ENCODE measurements around the gene PLCB2. TPM values are rescaled to one million over a fixed set of nuclear protein-coding genes. Genes with fewer than 3 reads are reported as not detected.

PLCB2 gene
- total RNA-seq, 1 donor from 2014 or later, result 98.9 TPM

DNA sequence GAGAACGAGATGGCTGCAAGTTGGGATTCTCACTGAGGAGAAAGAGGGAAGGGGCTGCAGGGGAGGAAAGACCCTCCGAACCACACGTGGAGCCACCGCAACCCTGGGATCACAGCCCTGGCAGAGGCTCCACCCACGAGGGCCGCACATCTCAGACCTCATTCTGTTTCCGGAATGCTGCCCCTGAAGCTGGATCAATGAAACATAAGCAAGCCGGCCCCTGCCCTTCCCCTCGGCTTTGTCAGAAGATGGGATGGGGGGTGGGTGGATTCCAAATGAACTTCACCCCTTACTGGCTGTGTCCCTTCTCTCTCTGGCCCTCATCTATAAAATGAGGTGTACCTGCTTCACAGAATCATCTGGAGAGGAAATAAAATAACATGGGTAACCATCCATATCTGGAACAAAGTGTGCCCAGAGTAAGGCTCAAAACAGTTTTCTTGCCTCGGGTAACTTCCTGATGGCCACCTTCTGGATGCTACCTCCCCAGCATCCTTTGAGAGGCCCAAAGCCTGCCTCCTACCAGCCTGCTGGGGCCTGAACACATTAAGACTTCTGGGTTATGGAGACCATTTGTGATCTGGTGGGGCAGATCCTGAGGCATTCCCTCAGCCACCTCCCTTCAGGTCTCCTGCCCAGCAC is 37.6 kb upstream of the PLCB2 start:
- intact Hi-C loops (cut with micrococcal nuclease), result no loop called here
- no peak overlapping the region for H3K27ac Mint-ChIP-seq
- no peaks in the 10 kb centered on the region for H3K4me1 Mint-ChIP-seq (ENCODE audit: low read depth)
- no peaks in the 10 kb centered on the region for H3K27me3 Mint-ChIP-seq (ENCODE audit: low read depth)
- H3K36me3 Mint-ChIP-seq (ENCODE audit: low read depth), result no peaks in the 10 kb centered on the region
- DNase-seq (ENCODE audit: low spot score), result no peak
- H3K9me3 Mint-ChIP-seq, result no peaks in the 10 kb centered on the region
- H3K4me3 Mint-ChIP-seq (ENCODE audit: low read depth), result no peak overlapping the region

DNA sequence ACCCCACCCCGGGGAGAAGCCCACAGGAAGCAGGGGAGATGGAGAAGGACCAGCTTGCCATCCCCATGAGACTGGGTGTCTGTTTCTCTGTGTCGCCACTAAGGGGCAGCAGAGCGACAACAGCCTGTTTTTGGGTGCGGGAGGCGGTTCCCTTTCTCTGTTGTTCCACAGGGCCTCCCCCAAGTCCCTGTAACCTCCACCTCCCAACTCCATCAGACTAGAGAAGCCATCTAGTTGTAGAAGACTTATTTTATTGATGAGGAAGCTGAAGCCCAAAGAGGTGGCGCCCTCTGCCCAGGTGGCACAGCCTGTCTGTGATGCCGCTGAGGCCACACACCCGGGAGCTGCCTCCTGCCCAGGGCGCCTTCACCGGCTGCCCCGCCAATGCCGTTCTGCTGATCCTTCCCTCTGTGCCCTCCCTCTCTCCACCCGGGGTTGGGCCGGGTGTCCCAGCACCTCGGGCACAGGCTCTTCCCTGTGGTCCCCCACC is 36.9 kb upstream of the PLCB2 start:
- H3K9me3 Mint-ChIP-seq, result no peaks in the 10 kb centered on the region
- H3K27ac Mint-ChIP-seq, result no peak overlapping the region
- no peaks in the 10 kb centered on the region for H3K4me1 Mint-ChIP-seq (ENCODE audit: low read depth)
- intact Hi-C loops (cut with micrococcal nuclease), result loop anchor here (1.0 kb wide), 1 partner anchor 78 kb away; no protein-coding TSS in a partner anchor
- no peaks in the 10 kb centered on the region for H3K27me3 Mint-ChIP-seq (ENCODE audit: low read depth)
- no peak overlapping the region for H3K4me3 Mint-ChIP-seq (ENCODE audit: low read depth)
- no peaks in the 10 kb centered on the region for H3K36me3 Mint-ChIP-seq (ENCODE audit: low read depth)
- peak; percentile 64 for DNase-seq (ENCODE audit: low spot score)

DNA sequence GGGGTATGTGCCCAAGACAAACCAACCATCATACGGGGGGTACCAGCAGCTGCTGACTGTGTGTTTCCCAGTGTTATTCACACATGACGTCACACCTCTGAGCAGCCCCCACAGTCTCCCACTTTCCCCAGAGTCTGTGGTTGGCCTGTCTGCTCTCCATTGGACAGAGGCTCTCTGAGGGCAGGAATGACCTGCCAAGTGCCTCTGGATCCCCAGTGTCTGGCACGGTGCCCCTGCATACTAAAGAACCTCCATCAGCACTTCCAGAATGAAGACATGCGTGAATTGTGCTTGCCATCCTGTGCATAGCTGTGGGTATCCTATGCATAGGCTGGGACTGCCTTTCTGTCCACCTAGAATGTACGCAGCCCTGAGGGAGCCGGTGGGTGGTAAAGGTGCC is 36.5 kb upstream of the PLCB2 start:
- no peaks in the 10 kb centered on the region for H3K4me1 Mint-ChIP-seq (ENCODE audit: low read depth)
- H3K27me3 Mint-ChIP-seq (ENCODE audit: low read depth), result no peaks in the 10 kb centered on the region
- no peaks in the 10 kb centered on the region for H3K36me3 Mint-ChIP-seq (ENCODE audit: low read depth)
- no peak for DNase-seq (ENCODE audit: low spot score)
- intact Hi-C loops (cut with micrococcal nuclease), result loop anchor here (1.0 kb wide), 1 partner anchor 78 kb away; no protein-coding TSS in a partner anchor
- no peak overlapping the region for H3K4me3 Mint-ChIP-seq (ENCODE audit: low read depth)
- no peak overlapping the region for H3K27ac Mint-ChIP-seq
- no peaks in the 10 kb centered on the region for H3K9me3 Mint-ChIP-seq

DNA sequence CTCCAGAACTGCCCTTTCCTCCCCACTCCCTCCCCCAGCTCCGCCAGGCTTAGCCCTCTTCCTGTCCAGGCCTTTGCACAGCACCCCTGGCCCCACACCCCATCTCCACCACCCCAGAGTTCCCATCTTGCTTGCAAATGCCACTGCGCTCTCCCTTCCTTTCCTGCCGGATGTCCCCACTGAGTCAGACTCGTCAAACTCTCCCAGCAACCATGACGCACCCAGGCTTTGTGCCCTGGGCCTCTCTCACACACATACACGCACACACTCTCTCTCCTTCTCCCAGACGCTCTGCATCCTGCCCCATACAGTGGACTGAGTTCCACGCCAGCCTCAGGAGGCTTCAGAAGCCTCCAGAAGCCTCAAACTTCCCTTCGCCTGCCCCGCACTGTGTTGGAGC is 35.8 kb upstream of the PLCB2 start:
- Mint-ChIP-seq H3K9me3 (no peaks in the 10 kb centered on the region), H3K27me3 (ENCODE audit: low read depth) (no peaks in the 10 kb centered on the region), H3K4me1 (ENCODE audit: low read depth) (no peaks in the 10 kb centered on the region), H3K27ac (no peak overlapping the region), H3K4me3 (ENCODE audit: low read depth) (no peak overlapping the region), H3K36me3 (ENCODE audit: low read depth) (no peaks in the 10 kb centered on the region)
- no peak for DNase-seq (ENCODE audit: low spot score)
- intact Hi-C loops (cut with micrococcal nuclease), result no loop called here

DNA sequence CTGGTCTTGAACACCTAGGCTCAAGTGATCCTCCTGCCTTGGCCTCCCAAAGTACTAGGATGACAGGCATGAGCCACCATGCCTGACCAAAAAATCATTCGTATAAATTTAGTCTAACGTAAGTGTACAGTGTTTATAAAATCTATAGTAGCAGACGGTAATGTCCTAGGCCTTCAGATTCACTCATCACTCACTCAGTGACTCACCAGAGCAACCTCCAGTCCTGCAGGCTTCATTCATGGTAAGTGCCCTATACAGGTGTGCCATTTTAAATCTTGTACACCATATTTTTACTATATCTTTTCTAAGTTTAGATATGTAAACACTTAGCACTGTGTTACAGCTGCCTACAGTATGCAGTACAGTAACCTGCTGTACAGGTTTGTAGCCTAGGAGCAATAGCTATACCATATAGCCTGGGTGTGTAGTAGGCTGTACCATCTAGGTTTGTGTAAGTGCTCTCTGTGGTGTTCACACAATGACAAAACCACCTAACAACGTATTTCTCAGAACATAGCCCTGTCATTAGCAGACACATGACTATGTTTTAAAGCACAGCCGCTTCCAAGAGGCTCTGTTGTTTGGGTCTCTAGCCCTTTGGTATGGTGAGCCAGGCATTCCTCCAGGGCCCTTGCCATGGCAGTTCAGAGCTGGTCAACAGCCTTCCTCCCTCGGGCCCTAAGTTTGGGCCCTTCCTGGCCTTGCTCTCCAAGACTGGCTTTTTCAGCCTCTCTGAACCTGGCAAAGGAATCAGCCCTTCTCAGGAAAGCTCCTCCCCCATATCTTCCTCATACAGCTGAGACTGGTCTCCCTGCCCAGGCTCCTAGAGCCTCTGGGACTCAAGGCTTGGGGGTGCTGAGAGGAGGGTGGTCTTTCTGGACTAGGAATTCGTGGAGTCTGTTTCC is 34.9 kb upstream of the PLCB2 start:
- H3K4me3 Mint-ChIP-seq (ENCODE audit: low read depth), result no peak overlapping the region
- no peaks in the 10 kb centered on the region for H3K9me3 Mint-ChIP-seq
- no peak for DNase-seq (ENCODE audit: low spot score)
- H3K4me1 Mint-ChIP-seq (ENCODE audit: low read depth), result peaks cover 2% of the 10 kb centered on the region
- no peaks in the 10 kb centered on the region for H3K36me3 Mint-ChIP-seq (ENCODE audit: low read depth)
- H3K27me3 Mint-ChIP-seq (ENCODE audit: low read depth), result no peaks in the 10 kb centered on the region
- H3K27ac Mint-ChIP-seq, result no peak overlapping the region
- intact Hi-C loops (cut with micrococcal nuclease), result no loop called here

DNA sequence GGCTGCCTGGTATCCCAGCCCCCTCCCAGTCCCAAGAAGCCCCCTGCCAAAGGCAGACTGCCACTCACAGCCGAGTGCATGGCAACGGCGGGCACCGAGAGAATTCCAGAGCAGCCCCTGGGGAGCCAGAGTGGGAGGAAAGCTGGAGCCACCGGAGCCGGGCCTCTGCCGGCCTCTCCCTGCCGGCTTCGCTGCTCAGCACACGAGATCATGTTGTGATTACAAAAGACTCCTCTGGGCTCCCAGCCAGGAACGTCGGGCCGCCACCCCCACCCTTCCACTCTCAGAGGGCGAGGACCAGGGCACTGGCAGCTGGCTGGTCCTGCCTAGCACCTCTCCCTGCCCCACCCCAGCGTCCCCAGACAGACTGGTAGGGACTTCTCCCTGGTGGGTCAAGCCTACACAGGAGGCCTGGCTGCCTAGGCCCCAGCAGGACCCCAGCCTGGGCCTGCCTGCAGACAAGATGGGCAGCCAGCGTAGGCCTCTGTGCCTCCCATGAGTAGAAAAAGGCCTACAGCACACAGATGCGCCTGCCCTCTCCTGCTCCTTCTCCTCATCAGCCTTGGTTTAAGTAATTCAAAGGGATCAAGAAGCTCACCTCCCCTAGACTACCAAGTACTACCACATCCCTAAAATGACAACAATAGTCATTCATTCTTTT is 33.1 kb upstream of the PLCB2 start, which contains the start of gene CCDC9B:
TSS of gene CCDC9B (minus strand) at position 200 of the 661 bp plus-strand sequence. CDS start at position 80, 120 bp downstream.
- peaks cover 2% of the 10 kb centered on the region for H3K4me1 Mint-ChIP-seq (ENCODE audit: low read depth)
- no peaks in the 10 kb centered on the region for H3K36me3 Mint-ChIP-seq (ENCODE audit: low read depth)
- intact Hi-C loops (cut with micrococcal nuclease), result no loop called here
- H3K27ac Mint-ChIP-seq, result no peak within 1 kb of the TSS
- no peak within 1 kb of the TSS for H3K4me3 Mint-ChIP-seq (ENCODE audit: low read depth)
- no peaks in the 10 kb centered on the region for H3K9me3 Mint-ChIP-seq
- no peak for DNase-seq (ENCODE audit: low spot score)
- no peaks in the 10 kb centered on the region for H3K27me3 Mint-ChIP-seq (ENCODE audit: low read depth)

DNA sequence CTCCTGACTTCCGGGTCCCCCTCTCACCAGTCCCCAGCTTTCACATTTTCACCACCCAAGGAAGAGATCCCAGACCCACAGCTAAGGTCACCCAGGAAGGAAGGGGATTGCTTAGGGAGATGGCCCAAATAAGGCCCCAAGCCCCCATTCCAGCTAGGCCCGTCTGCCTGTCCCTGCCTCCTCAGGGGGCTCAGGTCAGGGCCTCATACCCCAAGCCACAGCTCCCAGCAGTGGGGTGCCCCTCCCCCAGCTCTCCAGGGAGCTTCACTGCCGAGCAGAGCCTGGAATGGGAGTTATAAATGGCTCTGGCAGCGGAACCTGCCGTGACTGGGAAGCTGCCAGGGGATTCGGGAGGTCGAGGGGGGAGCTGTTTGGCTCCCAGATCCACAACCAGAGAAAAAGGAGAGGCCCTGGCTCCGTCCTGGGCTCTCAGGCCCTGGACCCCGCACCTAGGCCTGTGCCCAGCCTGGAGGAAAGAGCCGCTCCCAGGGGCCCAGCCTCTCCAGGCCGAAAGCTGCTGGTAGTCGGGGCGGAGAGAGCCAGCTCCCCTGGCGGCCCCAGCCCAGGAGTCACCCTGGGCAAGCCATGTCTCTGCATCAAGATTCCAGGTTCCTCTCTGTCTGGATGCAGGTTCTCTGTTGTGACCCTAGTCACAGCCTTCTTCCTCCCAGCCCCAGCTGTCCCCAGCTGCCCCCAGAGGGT is 32.5 kb upstream of the PLCB2 start:
- Mint-ChIP-seq H3K36me3 (ENCODE audit: low read depth) (no peaks in the 10 kb centered on the region), H3K9me3 (no peaks in the 10 kb centered on the region), H3K27me3 (ENCODE audit: low read depth) (no peaks in the 10 kb centered on the region), H3K27ac (no peak overlapping the region), H3K4me1 (ENCODE audit: low read depth) (peaks cover 2% of the 10 kb centered on the region), H3K4me3 (ENCODE audit: low read depth) (no peak overlapping the region)
- DNase-seq (ENCODE audit: low spot score), result no peak
- intact Hi-C loops (cut with micrococcal nuclease), result no loop called here

DNA sequence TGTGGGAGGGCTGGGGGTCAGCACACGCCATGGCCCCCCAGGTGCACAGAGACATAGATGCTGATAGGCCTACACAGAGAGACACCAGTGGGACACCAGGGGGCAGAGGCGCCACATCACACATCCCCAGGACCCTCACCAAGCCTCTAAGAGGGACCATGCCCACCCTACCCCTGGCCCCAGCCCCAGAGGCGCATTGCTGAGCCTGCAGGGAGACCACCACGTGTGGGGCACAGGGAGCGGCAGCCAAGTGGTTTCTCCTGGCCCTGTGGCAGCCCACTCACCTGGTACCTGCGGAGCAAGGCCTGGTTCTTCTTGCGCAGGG is 31.8 kb upstream of the PLCB2 start:
- Mint-ChIP-seq H3K27me3 (ENCODE audit: low read depth) (no peaks in the 10 kb centered on the region), H3K9me3 (no peaks in the 10 kb centered on the region), H3K4me1 (ENCODE audit: low read depth) (peaks cover 2% of the 10 kb centered on the region), H3K27ac (no peak overlapping the region), H3K4me3 (ENCODE audit: low read depth) (no peak overlapping the region), H3K36me3 (ENCODE audit: low read depth) (no peaks in the 10 kb centered on the region)
- intact Hi-C loops (cut with micrococcal nuclease), result no loop called here
- no peak for DNase-seq (ENCODE audit: low spot score)

DNA sequence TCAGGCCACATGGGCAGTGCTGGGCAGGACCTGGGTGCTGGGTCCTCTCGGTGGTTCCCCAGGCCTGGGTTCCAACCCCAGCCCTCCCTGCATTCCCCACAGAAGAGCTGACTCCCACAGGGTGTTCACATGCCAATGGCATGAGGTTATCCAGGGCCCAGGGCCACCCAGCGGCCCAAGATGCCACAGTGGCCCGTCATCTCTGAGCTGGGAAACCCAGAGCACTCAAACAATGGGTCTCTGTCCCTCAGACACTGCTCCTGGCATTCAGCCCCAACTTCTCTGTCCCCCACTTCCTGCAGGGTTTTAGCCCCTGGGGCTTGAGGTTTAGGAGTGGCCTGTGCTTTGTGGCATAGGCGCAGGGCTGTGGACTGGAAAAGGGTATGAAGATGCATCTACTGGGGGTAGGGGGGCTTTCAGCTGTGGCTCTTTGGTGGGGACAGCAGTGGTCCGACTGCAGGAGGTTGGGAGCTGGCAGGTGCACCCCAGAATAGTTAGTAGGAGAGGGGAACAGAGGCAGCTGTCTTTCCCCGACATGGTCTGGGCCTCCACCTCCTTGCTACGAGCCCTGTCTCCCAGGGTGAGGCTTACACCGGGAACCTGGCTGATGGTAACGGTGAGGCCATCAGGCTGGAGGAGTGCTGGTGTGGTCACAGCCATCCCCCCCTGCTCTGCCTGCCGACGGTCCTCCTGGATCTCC is 31.3 kb upstream of the PLCB2 start:
- Mint-ChIP-seq H3K4me1 (ENCODE audit: low read depth) (peaks cover 6% of the 10 kb centered on the region), H3K27me3 (ENCODE audit: low read depth) (no peaks in the 10 kb centered on the region), H3K4me3 (ENCODE audit: low read depth) (no peak overlapping the region), H3K27ac (no peak overlapping the region), H3K36me3 (ENCODE audit: low read depth) (no peaks in the 10 kb centered on the region), H3K9me3 (no peaks in the 10 kb centered on the region)
- intact Hi-C loops (cut with micrococcal nuclease), result loop anchor here (1.0 kb wide), 2 partner anchors 18 to 60 kb away; no protein-coding TSS in a partner anchor
- DNase-seq (ENCODE audit: low spot score), result no peak

DNA sequence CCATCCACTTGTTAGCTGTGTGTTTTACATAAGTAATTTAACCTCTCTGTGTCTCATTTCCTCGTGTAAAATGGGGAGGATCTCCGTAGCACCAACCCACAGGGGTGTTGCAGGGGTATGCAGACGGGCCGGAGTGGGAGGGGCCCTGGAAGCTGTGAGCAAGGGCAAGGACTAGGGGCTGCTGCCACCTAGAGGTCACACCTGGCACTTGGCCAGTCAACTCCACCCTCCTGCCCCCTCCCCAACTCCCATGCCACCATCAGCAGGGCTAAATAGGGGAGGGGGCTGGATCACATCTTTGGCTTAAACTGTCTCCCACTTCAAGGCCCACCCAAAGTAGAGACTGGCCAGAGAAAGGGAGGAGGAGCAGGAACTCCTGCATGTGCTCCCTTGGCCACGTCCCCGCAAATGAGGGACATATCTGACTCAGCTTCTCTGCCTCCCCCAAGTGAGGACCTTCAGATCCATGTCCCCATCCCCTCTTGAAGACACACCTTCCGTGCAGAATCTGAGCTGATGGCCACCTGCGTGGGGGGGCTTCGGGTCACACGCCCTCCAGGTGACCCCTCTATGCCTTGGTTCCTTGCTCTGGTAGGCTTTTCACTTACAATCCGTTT is 30.4 kb upstream of the PLCB2 start:
- Mint-ChIP-seq H3K4me3 (ENCODE audit: low read depth) (no peak overlapping the region), H3K36me3 (ENCODE audit: low read depth) (no peaks in the 10 kb centered on the region), H3K9me3 (no peaks in the 10 kb centered on the region), H3K4me1 (ENCODE audit: low read depth) (peaks cover 10% of the 10 kb centered on the region), H3K27ac (no peak overlapping the region), H3K27me3 (ENCODE audit: low read depth) (no peaks in the 10 kb centered on the region)
- intact Hi-C loops (cut with micrococcal nuclease), result loop anchor here (1.0 kb wide), 2 partner anchors 17 to 59 kb away; no protein-coding TSS in a partner anchor
- DNase-seq (ENCODE audit: low spot score), result peak; percentile 69

DNA sequence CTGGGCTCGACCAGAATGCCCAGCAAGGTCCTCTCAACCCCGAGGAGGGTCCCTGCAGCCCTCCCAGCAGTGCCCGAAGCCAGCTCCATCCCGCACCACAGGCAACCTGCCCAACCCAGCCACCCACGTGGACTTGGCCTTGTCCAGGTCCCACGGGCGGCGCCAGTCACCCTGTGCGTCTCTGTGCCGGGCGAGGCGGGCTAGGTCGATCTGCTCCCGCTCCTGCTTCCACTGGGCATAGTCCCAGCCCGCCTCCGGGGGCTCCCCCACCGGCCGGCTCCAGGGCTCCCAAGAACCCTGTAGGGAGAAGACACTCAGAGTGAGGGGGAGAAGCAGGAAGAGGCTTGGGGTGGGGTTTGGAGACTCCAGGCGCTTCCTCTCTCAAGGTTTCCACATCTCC is 29.9 kb upstream of the PLCB2 start:
- intact Hi-C loops (cut with micrococcal nuclease), result no loop called here
- Mint-ChIP-seq H3K9me3 (no peaks in the 10 kb centered on the region), H3K27ac (no peak overlapping the region), H3K4me1 (ENCODE audit: low read depth) (peaks cover 10% of the 10 kb centered on the region), H3K27me3 (ENCODE audit: low read depth) (no peaks in the 10 kb centered on the region), H3K4me3 (ENCODE audit: low read depth) (no peak overlapping the region), H3K36me3 (ENCODE audit: low read depth) (no peaks in the 10 kb centered on the region)
- no peak for DNase-seq (ENCODE audit: low spot score)

DNA sequence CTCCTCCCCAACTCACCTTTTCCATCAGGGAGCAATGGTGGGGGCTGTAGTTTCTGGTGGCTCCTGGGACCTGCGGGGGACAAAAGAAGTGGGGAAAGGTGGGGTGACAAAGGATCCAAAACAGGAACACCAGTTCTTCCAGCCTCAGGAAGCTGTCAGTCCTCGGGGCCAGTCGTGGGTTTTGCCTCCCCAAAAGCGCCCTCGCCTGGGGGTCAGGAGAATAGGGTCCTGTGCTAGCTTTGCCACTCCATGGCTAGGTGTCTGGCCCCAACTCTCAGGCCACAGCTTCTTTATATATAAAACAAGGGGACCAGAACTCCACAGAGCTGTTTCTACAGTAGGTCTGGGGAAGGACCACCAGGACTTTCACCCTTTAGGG is 29.0 kb upstream of the PLCB2 start:
- intact Hi-C loops (cut with micrococcal nuclease), result no loop called here
- H3K27ac Mint-ChIP-seq, result no peak overlapping the region
- H3K4me1 Mint-ChIP-seq (ENCODE audit: low read depth), result peaks cover 10% of the 10 kb centered on the region
- H3K36me3 Mint-ChIP-seq (ENCODE audit: low read depth), result no peaks in the 10 kb centered on the region
- H3K9me3 Mint-ChIP-seq, result no peaks in the 10 kb centered on the region
- DNase-seq (ENCODE audit: low spot score), result no peak
- H3K4me3 Mint-ChIP-seq (ENCODE audit: low read depth), result no peak overlapping the region
- H3K27me3 Mint-ChIP-seq (ENCODE audit: low read depth), result no peaks in the 10 kb centered on the region

Measured in activated T-helper 2 cell treated with anti-CD3 and anti-CD28 coated beads, Interferon-gamma antibody, Interleukin-2, Interleukin-4, amounts not matched to agents 10 μg/mL and 5 μg/mL and 100 μg/mL, durations not matched to agents 14 hours and 24 hours and 36 hours (primary cell).